GM11168 (cell line): ENCODE data around the gene MAFB.

Experiments used
- in situ Hi-C: fragments of 300-500 bp; cut with MboI; formaldehyde crosslinking; loops from one replicate; pipeline ENCODE4 v1.12.0; 2022; ENCODE audit warnings: low sequenced_read_pairs; ENCODE audit not compliant: unreplicated experiment

Gene MAFB

GRCh38 chr20:40639676-40640355 lies 49.2 kb downstream of the MAFB start:
- in situ Hi-C loops, result no loop called here

- in situ Hi-C loops, result no loop called here
Measured at GRCh38 chr20:40639132-40639531, 49.9 kb downstream of the MAFB start.

- in situ Hi-C loops, result no loop called here
Measured at GRCh38 chr20:40638414-40638813, 50.6 kb downstream of the MAFB start.

- in situ Hi-C loops, result no loop called here
Measured at GRCh38 chr20:40637176-40637575, 51.9 kb downstream of the MAFB start.

- in situ Hi-C loops, result no loop called here
Measured at GRCh38 chr20:40636486-40636885, 52.5 kb downstream of the MAFB start.

- in situ Hi-C loops, result no loop called here
Measured at GRCh38 chr20:40635971-40636370, 53.1 kb downstream of the MAFB start.
